GM23338 (cell line): ENCODE results near the gene PCSK4. TPM values are rescaled to one million over a fixed set of nuclear protein-coding genes. Genes with fewer than 3 reads are reported as not detected.

Source experiments
- ATAC-seq: fragments of 200-7000 bp; cut with Tn5 transposase; 3 replicates; pipeline ENCODE4 v1.9.1; 2020
- DNase-seq: peaks from one replicate; pipeline ENCODE4 v3.0.0-alpha.2; 2015; ENCODE audit warnings: low spot score
- H2AFZ ChIP-seq: fragments of 200-600 bp; sonication (generic); 2 replicates; pipeline ENCODE4 v1.8.0; 2016; ENCODE audit warnings: antibody characterized with exemption, mild to moderate bottlenecking, moderate library complexity
- H3F3A ChIP-seq: fragments of 200-600 bp; sonication (generic); replicated peaks from 2 replicates; pipeline ENCODE4 v1.8.0; 2017; ENCODE audit warnings: antibody characterized with exemption, mixed run types, low read depth
- H3K27ac ChIP-seq: fragments of 200-600 bp; sonication (generic); 2 replicates; pipeline ENCODE4 v1.6.1; 2016; ENCODE audit warnings: low read depth
- H3K27me3 ChIP-seq: fragments of 200-600 bp; sonication (generic); 2 replicates; pipeline ENCODE4 v1.8.0; 2016; ENCODE audit warnings: mild to moderate bottlenecking, mixed run types, moderate library complexity; ENCODE audit not compliant: insufficient read depth
- H3K36me3 ChIP-seq: fragments of 200-600 bp; sonication (generic); 2 replicates; pipeline ENCODE4 v1.8.0; 2016; ENCODE audit warnings: mild to moderate bottlenecking; ENCODE audit not compliant: insufficient read depth
- H3K4me1 ChIP-seq: fragments of 200-600 bp; sonication (generic); 2 replicates; pipeline ENCODE4 v1.8.0; 2016; ENCODE audit warnings: mild to moderate bottlenecking, moderate library complexity; ENCODE audit not compliant: insufficient read depth
- H3K4me2 ChIP-seq: fragments of 200-600 bp; sonication (generic); 2 replicates; pipeline ENCODE4 v1.7.1; 2017; ENCODE audit warnings: mixed run types
- H3K4me3 ChIP-seq: fragments of 200-600 bp; sonication (generic); 2 replicates; pipeline ENCODE4 v1.6.1; 2016; ENCODE audit warnings: mixed run types
- H3K79me2 ChIP-seq: fragments of 200-600 bp; sonication (generic); replicated peaks from 2 replicates; pipeline ENCODE4 v1.8.0; 2017; ENCODE audit warnings: mild to moderate bottlenecking; ENCODE audit not compliant: insufficient read depth
- H3K9me2 ChIP-seq: fragments of 200-600 bp; sonication (generic); 2 replicates; pipeline ENCODE4 v1.8.0; 2017; ENCODE audit not compliant: insufficient read depth
- H4K20me1 ChIP-seq: fragments of 200-600 bp; sonication (generic); replicated peaks from 2 replicates; pipeline ENCODE4 v1.8.0; 2017; ENCODE audit warnings: mild to moderate bottlenecking; ENCODE audit not compliant: insufficient read depth
- H3K27ac Mint-ChIP-seq: 2 replicates; pipeline ENCODE4 v1.8.0; 2020; ENCODE audit warnings: inconsistent platforms, mild to moderate bottlenecking, moderate library complexity, mixed read lengths
- H3K27me3 Mint-ChIP-seq: 3 replicates; pipeline ENCODE4 v1.8.0; 2022; ENCODE audit warnings: low read depth, mild to moderate bottlenecking, moderate library complexity, mixed read lengths, inconsistent platforms; ENCODE audit not compliant: insufficient read depth, poor library complexity
- H3K36me3 Mint-ChIP-seq: 3 replicates; pipeline ENCODE4 v1.8.0; 2021; ENCODE audit warnings: low read depth, mild to moderate bottlenecking, inconsistent platforms, moderate library complexity, mixed read lengths
- H3K4me1 Mint-ChIP-seq: 3 replicates; pipeline ENCODE4 v1.8.0; 2020; ENCODE audit warnings: mild to moderate bottlenecking, inconsistent platforms, mixed read lengths
- H3K4me3 Mint-ChIP-seq: 3 replicates; pipeline ENCODE4 v1.8.0; 2021; ENCODE audit warnings: moderate library complexity, mild to moderate bottlenecking, inconsistent platforms, mixed read lengths
- H3K9me3 Mint-ChIP-seq: 3 replicates; pipeline ENCODE4 v1.8.0; 2020; ENCODE audit warnings: moderate library complexity, mild to moderate bottlenecking, inconsistent platforms, mixed read lengths
- CTCF ChIP-seq, 2 experiments: fragments of 200-600 bp in 1 of 2; sonication (generic) in 1 of 2; conservative IDR thresholded peaks; 2 replicates each; pipeline versions ENCODE4 v1.5.1 to v1.6.1; 2016 to 2017; ENCODE audit warnings: antibody characterized with exemption in 2 of 2, low read depth in 2 of 2, mild to moderate bottlenecking in 2 of 2, moderate library complexity in 1 of 2
- JUNB ChIP-seq: IDR thresholded peaks from one replicate; pipeline ENCODE4 v1.6.1; 2016; ENCODE audit warnings: antibody characterized with exemption; ENCODE audit not compliant: unreplicated experiment
- NANOG ChIP-seq: IDR thresholded peaks from 2 replicates; pipeline ENCODE4 v1.6.1; 2016; ENCODE audit warnings: antibody characterized with exemption, borderline replicate concordance
- REST ChIP-seq: IDR thresholded peaks from one replicate; pipeline ENCODE4 v1.6.1; 2018; ENCODE audit warnings: antibody characterized with exemption; ENCODE audit not compliant: unreplicated experiment
- STAT1 ChIP-seq: IDR thresholded peaks from one replicate; pipeline ENCODE4 v1.6.1; 2016; ENCODE audit warnings: antibody characterized with exemption; ENCODE audit not compliant: unreplicated experiment
- ZNF114 ChIP-seq: fragments of 250-450 bp; sonication (Bioruptor Pico); IDR thresholded peaks from 2 replicates; pipeline ENCODE4 v1.5.0; 2020; ENCODE audit warnings: mild to moderate bottlenecking, moderate library complexity
- ZNF331 ChIP-seq: fragments of 250-450 bp; sonication (Bioruptor Pico); IDR thresholded peaks from 2 replicates; pipeline ENCODE4 v1.5.0; 2020; ENCODE audit warnings: low read depth, mild to moderate bottlenecking, moderate library complexity
- polyA plus RNA-seq: library from polyadenylated mRNA; unstranded; fragments of >200 nt; fragmentation: Nextera tagmentation; extraction: Ambion mirVana; gene quantifications from 2 replicates; pipeline ENCODE4 v1.2.1, GENCODE V29; 2016
- total RNA-seq: library from RNA; depleted of rRNA; stranded (reverse); fragments of >200 nt; shearing (Covaris generic); gene quantifications from 2 replicates; pipeline ENCODE4 v1.2.3, GENCODE V29; 2014
- TF ChIP-seq, protein P1 (sequence below): IDR thresholded peaks from 2 replicates; pipeline ENCODE4 v1.6.1; 2016; ENCODE audit warnings: antibody characterized with exemption

Gene PCSK4
- total and polyA plus RNA-seq, 2 experiments from 2014 or later: 3.8 to 15.1 TPM

- Histone ChIP-seq H3K36me3 (no peaks in the 10 kb centered on the region), H3K27ac (no peak overlapping the region), H3K27me3 (peaks cover 6% of the 10 kb centered on the region; the same call in 1 of the 2 replicates), H3K4me3 (peak overlapping the region; percentile 53), H3F3A (peaks cover 6% of the 10 kb centered on the region; the same call in 1 of the 2 replicates), H3K4me2 (peak overlapping the region; percentile 69; the same call in 1 of the 2 replicates), H4K20me1 (no peaks in the 10 kb centered on the region), H3K4me1 (no peaks in the 10 kb centered on the region), H2AFZ (no peak overlapping the region), H3K9me2 (no peaks in the 10 kb centered on the region), H3K79me2 (no peaks in the 10 kb centered on the region)
- ATAC-seq (peak; percentile 67), DNase-seq (peak; percentile 63)
- H3K4me1 Mint-ChIP-seq: no peaks in the 10 kb centered on the region; the same call in 2 of the 3 replicates
- H3K4me3 Mint-ChIP-seq: no peak overlapping the region
- no peaks in the 10 kb centered on the region for H3K36me3 Mint-ChIP-seq
- H3K27ac Mint-ChIP-seq: no peak overlapping the region
- peaks cover 18% of the 10 kb centered on the region for H3K27me3 Mint-ChIP-seq
- TF ChIP-seq STAT1 (no peak), CTCF (conservative IDR thresholded peaks at IDR 0.05; ENCODE audit: low read depth in 2 of 2) (peak; percentile 73 to 79), ZNF114 (CRISPR knock-in tag) (no peak), NANOG (no peak), REST (no peak), JUNB (no peak), ZNF331 (CRISPR knock-in tag) (no peak)
- TF ChIP-seq, protein P1, sequence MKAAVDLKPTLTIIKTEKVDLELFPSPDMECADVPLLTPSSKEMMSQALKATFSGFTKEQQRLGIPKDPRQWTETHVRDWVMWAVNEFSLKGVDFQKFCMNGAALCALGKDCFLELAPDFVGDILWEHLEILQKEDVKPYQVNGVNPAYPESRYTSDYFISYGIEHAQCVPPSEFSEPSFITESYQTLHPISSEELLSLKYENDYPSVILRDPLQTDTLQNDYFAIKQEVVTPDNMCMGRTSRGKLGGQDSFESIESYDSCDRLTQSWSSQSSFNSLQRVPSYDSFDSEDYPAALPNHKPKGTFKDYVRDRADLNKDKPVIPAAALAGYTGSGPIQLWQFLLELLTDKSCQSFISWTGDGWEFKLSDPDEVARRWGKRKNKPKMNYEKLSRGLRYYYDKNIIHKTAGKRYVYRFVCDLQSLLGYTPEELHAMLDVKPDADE: no peak
- peaks cover 6% of the 10 kb centered on the region for H3K9me3 Mint-ChIP-seq
These were observed 23.5 kb upstream of the PCSK4 start for GRCh38 chr19:1513499-1514294.
